Measurements from ENCODE around the gene FBXL7.

DNA sequence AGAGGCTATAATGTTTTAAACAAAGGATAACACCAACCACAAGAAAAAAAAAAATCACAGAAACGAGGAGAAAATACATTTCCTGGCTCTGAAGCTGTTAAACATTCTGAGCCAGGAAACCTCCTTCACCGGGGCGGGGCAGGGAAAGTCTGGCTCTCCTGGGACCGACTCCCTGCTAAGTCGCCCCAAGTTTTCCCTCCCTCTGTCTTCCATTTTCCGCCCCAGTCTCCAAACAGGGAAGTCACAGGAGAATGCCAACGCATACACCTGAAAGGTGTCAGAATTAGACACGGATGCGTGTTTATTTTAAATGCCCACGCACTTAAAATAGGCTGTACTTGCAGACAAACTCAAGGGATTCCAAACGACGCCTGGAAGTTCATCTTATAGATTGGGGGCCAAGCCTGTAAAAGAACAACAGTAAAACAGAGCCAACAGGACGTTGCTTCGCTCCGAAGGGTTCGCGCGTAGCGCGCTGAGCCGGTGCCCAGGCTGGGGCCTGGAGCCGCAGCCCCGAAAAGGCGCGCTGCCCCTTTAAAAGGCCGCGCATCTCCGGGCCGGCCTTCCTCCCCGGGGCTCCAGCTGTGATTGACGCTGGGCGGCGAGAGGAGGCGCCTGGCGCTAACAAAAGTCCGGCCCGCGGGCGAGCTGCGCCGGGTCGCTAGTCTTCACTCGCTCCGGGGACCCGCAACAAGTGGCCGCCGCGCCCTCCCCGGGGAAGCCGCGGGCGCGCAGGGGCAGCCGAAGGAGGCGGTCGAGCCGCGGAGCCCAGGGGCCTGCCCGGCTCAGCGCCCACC, at the start of gene FBXL7:
- TF ChIP-seq, protein P1, sequence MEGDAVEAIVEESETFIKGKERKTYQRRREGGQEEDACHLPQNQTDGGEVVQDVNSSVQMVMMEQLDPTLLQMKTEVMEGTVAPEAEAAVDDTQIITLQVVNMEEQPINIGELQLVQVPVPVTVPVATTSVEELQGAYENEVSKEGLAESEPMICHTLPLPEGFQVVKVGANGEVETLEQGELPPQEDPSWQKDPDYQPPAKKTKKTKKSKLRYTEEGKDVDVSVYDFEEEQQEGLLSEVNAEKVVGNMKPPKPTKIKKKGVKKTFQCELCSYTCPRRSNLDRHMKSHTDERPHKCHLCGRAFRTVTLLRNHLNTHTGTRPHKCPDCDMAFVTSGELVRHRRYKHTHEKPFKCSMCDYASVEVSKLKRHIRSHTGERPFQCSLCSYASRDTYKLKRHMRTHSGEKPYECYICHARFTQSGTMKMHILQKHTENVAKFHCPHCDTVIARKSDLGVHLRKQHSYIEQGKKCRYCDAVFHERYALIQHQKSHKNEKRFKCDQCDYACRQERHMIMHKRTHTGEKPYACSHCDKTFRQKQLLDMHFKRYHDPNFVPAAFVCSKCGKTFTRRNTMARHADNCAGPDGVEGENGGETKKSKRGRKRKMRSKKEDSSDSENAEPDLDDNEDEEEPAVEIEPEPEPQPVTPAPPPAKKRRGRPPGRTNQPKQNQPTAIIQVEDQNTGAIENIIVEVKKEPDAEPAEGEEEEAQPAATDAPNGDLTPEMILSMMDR (IDR thresholded peaks at IDR 0.05; ENCODE audit: low read depth, low read length): no peak
- TF ChIP-seq, protein P2, sequence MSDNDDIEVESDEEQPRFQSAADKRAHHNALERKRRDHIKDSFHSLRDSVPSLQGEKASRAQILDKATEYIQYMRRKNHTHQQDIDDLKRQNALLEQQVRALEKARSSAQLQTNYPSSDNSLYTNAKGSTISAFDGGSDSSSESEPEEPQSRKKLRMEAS (IDR thresholded peaks at IDR 0.05; ENCODE audit: low read depth, low read length): no peak
- no peak for TF ChIP-seq POLR2A (IDR thresholded peaks at IDR 0.05; ENCODE audit: extremely low read depth, insufficient read length)

All from NB4 (cell line).